Stimulated activated CD8-positive, alpha-beta memory T cell treated with anti-CD3 and anti-CD28 coated beads, Interleukin-4, amount 100 ng/mL, for 24 hours (primary cell): ENCODE results near the gene CCSER1.

ENCODE experiments used
- DNase-seq: peaks from one replicate; pipeline ENCODE4 v3.0.0-alpha.2; 2020; ENCODE audit warnings: low read depth

Gene CCSER1

DNA sequence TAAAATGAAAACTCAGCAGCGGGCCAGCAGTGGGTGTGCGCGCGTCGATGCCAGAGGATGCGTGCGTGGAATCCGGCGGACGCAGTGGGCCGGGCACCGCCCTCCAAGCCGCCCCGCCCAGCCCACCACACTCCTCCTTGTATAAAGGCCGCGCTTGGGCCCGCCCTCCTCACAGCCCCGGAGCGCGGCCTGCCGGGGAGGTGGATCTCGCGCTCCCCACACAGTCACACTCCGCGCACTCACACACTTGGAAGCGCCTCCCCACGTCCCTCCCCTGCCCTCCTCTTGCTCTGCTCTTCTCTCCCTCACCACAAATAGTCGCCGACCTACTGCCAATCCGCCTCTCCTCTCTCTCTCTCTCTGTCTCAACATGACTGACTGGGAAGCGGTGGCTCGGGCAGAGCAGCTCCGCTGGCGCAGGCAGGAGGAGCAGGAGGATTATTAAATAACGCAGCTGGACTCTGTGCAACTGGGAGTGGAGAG, at the start of gene CCSER1:
CCSER1 (plus strand) TSS at position 172 of the 483 bp plus-strand sequence.
- no peak for DNase-seq

DNA sequence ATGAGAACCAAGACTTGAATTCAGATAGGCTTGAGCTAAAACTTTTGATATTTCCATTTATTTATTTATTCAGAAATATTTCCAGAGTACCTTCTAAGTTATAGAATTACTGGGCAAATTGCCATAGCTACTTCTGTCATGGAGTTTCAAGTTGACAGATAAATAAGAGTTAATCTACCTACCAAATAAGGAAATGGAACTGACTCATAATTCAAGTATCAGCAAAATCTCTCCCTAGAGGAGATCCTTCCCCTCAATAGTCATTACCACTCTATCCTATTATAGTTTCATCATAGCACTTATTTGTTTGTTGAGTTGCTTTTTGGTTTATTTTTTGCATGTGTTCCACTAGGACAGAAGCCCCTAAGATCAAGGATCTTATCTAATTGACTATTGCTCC, 48.8 kb upstream of the CCSER1 start:
- no peak for DNase-seq

DNA sequence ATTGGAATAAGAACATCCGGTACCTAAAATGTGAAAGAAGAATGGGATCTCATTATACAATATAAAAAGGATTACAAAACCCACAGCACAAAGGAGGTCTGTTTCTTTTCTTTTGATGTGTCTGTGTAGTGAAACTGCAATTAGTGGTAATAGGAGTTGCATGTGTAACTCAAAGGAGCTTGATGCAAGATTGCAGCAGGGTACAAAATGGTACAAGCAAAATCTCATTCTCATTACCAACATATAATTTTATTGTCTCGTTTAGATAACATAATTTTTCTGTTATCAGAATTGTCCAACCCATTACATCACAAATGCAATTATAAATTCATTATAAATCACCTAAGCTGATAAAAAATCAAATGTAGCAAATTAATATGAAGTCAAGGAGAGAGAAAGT, 47.1 kb upstream of the CCSER1 start:
- no peak for DNase-seq

DNA sequence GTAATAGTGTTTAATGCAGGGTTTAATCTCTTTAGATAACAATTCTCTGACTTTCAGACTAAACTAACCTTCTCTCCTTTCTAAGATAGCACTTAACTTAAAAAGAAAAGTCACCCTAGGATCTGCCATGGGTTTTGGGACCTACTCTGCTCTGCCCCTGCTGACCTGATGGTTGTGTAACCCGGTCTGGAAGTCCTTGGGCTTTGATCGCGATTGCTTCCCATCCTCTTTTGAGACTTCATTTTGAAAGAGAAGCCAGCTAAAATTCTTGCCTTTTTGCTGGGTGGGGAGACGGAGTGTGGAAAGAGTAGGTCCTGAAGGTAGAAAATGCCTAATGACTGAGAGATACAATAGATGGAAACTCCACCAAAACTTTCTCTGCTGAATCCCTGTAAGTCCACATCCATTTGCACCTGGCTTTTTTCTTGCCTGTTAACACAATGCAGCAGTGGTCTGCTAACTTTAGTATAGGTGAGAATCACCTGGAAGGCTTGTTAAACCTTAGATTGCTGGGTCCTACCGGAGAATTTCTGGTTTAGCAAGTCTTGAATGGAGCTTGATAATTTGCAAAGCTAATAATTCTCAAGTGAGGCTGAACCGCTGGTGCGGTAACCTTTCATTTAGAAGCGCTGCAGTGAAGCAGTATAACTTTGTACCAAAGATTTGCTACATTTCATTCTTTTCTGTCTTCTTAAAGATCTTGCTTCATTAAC, 45.6 kb upstream of the CCSER1 start:
- no peak for DNase-seq

DNA sequence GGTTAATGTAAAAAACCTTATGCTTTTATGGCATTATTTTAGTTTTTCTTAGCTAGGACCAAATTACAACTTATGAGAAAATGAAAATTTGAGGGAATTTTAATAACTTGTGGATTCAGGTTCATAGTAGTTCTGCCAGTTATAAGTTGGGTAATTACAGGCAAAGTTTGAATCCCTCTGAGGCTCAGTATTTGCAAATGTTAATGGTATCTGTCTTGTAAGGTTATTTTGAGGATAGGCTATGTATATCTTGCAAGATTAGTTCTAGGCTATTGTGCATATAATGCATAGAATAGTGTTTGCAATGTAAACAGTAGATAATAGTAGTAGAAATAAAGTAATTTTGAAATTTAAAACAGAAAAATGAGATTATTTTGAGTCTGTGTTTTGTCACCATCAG, 44.7 kb upstream of the CCSER1 start:
- no peak for DNase-seq

DNA sequence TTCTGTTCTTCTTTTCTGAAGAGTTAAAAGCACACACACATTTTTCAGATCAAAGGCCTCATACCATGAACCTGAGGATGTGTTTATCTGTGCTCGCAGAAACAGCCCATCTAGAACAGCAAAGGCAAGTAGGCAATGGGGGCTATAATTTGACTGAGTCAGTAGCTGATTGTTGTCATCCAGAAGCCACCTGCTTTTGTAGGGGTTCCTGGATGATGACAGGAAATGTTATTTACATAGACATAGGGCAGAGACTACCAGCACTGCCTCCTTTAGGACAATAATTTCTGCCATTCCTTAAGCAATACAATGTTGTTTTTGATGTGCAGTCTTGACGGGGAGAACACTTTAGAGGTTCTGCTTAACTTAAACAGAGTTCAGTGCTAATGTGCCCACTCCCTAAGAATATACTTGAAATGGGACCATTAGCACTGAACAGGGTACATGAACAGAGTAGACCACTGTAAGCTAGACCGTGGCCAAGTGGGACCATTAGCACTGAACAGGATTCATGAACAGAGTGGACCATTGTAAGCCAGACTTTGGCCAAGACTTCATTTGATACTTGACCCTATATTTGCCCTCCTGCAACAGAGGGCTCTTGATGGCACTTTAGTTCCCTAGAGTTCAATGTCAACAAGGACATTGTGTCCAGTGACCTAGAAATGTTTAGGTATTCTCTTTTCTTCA, 42.8 kb upstream of the CCSER1 start:
- DNase-seq = no peak

DNA sequence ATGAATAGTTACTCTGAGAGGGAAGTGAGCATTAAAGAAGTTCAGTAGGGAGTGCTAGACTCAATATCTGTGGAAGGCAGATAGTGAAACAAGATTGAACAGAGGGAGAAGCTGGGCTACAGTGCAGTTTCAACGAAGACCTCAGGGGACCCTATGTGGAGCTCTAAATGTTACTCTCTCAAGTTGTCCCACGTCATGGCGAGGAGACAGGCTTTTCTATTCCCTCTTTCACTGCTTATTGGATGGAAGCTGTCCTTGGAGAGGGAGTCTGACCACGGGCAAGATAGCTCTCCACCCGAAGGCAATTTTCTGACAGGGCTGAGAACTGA, 42.3 kb upstream of the CCSER1 start:
- DNase-seq = no peak

DNA sequence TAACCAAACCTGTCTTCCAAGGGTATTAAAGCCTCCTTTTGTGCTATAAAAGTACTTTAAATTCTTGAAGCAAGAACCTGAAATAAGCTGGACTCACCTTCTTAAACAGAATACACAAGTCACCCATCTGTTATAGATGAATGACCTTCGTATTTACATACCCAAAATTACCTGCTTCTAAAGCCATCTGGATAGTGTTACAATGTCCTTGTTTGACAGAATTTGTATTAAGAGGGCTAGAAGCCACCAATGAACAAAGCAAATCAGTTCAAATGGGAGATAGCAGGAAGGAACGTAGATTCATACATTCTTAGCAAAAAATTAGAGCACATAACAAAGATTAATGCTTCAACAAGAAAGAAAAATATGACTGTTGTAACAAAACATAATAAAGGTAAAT, 33.7 kb upstream of the CCSER1 start:
- DNase-seq = no peak

DNA sequence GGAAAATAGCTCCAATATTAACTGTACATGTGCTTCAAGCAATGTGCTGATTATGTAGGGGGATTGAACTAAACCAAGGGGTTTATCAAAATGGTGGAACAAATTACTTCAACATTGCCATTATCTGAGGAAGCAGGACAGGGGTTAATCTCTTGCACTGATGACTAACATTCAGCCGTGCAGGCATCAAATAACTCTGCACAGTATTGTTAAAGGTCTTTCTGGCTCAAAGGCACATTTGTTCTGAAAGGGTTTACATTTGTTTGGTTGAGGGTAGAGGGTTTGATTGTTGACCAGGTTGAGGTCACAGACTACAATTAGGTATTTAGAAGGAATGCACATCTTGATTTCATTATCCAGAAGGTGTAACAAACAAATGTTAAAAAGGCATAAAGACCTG, 32.2 kb upstream of the CCSER1 start:
- DNase-seq = no peak

DNA sequence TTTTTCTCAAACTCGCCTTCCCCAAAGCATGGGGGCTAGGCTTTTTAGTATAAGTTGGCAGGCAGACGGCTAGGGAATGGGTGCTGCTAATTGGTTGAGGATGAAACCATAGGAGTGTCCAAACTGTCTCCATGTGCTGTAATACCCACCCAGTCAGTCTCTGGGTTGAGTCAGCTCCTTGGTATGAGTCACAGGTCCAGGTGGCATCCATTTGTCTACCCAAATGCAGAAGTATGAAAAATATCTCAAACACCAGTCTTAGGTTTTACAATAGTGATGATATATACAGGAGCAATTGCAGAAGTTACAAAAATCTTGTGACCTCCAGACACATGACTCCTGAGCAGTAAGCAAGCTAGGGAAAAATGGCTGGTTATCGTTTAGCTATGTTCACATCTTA, 27.4 kb upstream of the CCSER1 start:
- DNase-seq = no peak

DNA sequence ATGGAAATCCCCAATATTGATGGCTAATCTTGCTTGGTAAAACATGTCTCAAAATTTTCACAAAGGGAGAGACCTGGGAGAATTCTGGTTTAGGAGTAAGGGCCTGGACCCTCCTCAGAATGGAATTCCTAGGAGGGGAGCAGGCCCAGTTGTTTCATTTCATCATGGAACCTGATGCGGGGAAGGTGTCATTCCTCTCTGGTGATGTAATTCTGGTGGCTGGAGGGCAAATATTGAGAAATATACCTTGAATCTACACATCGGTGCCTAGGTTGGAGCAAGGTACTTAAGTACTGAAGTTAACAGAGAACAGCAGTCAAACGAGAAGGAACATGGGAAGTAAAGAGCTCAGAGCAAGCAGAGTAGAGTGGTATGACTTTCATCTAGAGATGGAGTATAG, 23.2 kb upstream of the CCSER1 start:
- DNase-seq = no peak

DNA sequence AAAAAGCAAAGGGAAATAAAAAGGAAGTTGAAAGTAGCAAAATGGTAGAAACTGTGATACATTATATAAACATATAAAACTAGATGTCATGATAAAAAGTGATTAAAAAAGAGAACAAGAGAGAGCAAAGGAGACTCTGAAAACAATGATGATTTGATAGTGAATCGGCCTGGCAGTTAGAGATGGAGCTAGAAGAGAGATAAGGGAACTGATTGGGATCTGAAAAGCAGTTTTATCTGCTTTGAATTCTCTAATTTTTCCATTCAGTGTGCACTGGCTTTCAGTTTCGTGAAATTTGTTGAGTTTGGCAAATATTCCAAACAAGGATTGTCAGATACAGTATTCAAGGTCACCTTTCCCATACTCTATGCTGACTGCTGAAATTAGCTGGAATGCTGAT, 21.9 kb upstream of the CCSER1 start:
- no peak for DNase-seq

DNA sequence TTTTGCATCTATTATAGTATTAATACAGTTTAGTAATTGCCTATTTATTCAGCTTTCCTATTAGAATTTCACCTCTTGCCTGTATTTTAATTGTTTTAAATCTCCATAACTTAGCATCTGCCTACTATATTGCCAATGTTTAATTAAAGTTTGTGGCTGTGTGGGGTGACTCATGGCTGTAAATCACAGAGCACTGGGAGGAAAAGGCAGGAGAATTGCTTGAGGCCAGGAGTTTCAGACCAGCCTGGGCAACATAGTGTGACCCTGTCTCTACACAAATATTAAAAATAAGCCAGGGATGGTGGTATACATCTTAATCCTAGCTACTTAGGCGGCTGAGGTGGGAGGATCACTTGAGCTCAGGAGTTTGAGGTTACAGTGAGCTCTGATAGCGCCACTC, 14.5 kb upstream of the CCSER1 start:
- DNase-seq = no peak

DNA sequence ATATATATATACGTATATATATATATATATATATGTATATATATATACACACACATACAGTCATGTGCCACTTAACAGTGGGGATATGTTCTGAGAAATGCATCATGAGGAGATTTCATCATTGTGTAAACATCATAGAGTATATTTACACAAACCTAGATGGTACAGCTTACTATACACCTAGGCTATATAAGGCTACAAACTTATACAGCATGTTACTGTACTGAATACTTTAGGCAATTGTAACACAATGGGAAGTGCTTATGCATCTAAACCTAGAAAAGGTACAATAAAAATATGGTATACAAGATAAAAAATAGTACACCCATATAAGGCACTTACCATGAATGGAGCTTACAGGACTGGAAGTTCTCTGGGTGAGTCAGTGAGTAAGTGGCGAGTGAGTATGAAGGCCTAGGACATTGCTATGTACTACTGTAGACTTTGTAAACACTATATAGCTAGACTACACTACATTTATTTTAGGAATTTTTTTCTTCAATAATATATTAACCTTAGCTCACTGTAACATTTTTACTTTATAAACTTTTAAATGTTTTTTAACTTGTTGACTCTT, 13.2 kb upstream of the CCSER1 start:
- no peak for DNase-seq

DNA sequence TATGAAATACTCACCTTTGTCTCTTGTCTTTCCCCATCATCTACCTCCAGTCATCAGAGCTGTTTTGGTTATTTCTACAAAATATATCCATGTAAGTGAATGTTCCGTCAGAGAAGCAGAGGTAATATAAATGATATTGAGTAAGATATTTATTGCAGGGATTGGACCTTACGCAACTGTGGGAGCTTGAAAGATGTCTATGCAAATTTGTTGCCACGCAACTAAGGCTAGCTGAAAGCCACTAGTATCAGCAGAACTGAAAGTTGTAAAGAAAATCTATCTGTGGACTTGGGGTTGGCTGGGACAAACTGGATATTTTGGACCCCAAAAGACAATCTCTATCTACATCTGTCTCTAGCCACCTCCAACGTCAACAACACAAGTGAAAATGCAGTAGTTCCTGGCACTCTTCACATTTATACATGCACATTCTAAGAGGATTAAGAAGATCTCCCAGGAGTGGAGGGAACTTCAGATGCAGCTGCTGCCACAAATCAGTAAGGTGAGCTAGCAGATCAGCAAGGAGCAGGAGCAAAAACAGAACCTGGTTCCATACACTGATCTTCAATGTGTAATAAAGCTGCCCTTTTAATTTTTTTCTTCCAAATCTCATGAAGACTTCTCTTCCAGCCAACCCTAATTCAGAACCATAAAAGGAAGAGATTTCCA, 8.5 kb upstream of the CCSER1 start:
- no peak for DNase-seq

DNA sequence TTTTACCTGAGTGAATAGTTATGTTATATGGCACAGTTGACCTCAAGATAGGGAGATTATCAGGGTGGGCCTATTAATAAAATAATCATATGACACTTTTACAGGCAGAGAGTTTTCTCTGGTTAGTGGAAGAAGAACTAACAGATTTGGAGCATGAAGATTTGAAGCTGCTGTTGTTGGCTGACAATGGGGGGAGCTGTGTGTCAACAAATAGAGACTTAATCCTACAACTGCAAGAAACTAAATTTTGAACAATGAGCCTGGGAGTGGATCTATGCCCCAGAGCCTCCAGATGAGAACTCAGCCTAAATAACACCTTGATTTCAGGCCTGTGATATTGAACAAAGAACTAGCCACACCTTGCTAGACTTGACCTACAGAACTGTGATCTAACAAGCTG, 7.2 kb upstream of the CCSER1 start:
- DNase-seq = no peak

DNA sequence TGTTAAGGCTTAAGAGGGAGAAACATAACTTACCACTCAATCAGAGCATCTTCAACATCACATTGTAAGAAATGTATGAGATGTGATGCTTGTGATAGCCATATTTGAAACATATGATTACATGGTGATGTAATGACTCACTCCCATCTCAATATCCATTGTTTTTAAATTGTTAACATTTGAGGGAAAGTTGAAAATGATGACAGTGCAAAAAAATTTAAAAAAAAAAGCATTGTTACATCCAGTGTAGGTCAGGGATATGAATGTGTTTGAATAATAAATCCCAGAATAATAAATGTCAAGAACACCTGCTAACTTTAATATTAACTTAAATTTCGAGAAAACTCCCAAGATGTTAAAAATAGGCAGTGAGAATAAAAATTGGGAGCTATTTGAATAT, 6.4 kb upstream of the CCSER1 start:
- DNase-seq = no peak

DNA sequence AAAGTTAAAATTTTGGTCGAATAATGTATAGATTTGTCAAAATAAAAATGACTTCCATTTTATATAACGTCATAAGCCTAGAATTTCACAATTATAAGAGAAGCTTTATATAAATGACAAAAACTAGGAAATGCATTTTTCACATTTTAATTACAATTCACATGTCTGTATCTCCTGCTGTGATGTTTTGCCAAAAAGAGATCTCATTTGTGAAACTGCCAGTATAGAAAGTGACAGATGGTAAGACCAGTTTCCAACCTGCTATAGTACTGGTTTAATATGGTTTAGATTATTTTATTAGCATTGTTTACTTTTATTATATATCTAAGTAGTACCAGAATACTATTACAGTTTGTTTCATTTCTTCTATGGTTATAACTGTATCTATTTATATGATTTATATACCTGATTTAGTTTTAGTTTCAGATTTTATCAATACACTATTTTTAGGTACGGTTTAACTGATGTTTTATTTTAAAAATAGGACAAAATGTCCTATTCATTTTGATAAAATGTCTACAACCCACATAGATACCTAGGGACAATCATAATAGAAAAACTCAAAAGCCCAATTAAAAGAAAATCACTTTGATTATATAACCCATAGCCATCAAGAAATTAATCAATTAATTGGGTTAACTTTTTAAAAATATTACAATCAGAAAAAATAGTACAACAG, 5.4 kb upstream of the CCSER1 start:
- DNase-seq = no peak

DNA sequence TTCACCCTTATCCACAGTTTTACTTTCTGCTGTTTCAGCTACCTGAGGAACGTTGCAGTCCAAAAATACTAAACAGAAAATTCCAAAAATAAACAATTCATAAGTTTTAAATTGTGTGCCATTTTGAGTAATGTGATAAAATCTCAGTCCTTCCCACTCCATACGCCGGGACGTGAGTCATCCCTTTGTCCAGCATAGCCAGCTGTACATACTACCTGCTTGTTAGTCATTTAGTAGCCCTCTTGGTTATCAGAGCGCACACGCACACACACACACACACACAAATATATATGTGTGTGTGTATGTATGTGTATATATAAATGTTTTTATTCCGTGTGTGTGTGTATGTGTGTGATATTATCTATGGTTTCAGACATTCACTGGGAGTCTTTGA, 4.8 kb upstream of the CCSER1 start:
- no peak for DNase-seq

DNA sequence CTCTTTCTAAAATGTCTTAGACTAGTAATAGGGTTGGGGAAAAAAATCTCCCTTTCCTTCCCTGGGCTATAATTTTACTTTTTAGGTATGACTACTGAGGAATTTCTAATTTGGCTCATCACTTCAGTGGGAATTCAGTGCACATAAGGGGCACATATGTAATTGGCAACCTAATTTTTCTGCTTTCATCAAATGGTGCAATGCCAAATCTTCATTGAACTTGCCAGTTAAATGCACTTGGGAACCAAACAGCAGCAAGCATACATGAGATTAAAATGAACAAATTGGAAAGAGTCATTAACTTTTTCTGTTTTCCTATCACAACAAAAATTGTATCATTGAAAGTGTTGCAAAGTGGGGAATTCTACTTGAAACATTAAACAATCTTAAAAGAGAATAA, 2.9 kb upstream of the CCSER1 start:
- DNase-seq = no peak

DNA sequence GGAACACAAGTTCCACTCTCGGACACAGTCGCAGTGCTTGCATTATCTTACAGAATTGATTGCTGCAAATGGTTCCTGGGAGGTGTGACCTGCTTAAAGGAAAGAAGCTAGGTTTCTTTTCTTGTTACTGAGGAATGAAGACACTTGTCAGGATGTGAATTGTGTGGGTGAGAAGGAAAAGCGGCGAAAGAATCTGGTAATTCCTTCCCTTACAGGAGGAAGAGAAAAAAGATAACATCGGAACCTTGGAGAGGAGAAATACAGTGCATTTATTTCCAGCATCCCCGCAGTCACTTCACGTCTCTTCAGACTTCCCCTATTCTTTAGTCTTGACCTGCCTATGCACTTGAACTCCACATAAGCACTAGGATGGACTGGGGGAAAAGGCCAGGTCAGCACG, 389 bp upstream of the CCSER1 start:
- no peak for DNase-seq

DNA sequence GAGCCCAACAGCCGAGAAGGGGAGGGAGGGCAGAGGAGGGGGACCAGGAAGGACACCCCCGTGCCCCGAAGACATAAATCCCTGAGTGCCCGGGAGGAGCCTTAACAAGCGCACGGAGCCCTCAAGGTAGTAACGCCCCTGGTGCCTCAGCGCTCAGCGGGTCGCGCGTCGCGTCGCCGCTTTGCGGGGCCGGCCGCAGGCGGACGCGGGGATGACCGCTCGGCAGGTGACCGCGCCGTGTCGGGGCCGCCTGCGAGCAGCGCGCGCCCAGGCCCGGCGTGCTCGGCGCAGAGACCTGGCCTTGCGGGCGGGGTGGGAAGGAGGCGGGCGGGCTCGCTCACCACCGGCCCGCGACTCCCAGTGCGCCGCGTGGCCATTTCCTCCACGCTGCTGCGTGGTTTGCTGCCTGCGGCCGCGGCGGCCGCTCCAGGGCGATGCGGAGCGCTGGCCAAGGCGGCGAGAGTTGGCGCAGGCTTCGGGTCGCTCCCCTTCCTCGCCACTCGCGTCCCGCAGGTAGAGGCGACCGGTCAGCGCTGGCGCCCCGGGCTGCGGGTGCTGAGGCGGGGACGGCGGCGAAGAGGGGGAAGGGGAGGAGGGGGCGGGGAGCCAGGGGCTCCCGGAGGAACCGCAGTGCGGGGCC, 632 bp downstream of the CCSER1 start:
- no peak for DNase-seq
